Caco-2 (cell line): ENCODE data around the gene NOXO1. TPM values are rescaled to one million over a fixed set of nuclear protein-coding genes. Genes with fewer than 3 reads are reported as not detected.
A peak's percentile ranks its signal among the peaks of the same experiment; 100 is the strongest.

Experiments used
- BruUV-seq: library from RNA; stranded (reverse); fragments of 400-500 nt; replicated peaks from 2 replicates; lab custom pipeline; 2021; lab: Mats Ljungman, UMichigan
- CTCF ChIA-PET: fragments of 300-600 bp; sonication (Branson Sonifier 250); formaldehyde crosslinking; loops from one replicate; lab custom pipeline; 2022; ENCODE audit warnings: antibody characterized with exemption; lab: Charles Lee
- POLR2A ChIA-PET: fragments of 300-600 bp; sonication (Branson Sonifier 250); formaldehyde crosslinking; loops from one replicate; lab custom pipeline; 2022; ENCODE audit warnings: antibody characterized with exemption; lab: Charles Lee
- DNase-seq, 2 experiments: peaks; one replicate each; pipeline versions ENCODE4 v3.0.0 to v3.0.0-alpha.2; 2020 to 2022
- H3K27me3 ChIP-seq: replicated peaks from 2 replicates; pipeline ENCODE4 v1.6.0; 2011; ENCODE audit warnings: low read length; ENCODE audit not compliant: control insufficient read depth, insufficient read depth
- H3K36me3 ChIP-seq: 2 replicates; pipeline ENCODE4 v1.5.1; 2011; ENCODE audit warnings: low read length; ENCODE audit not compliant: control insufficient read depth, insufficient read depth
- H3K4me1 ChIP-seq: fragments of 250-450 bp; sonication (Bioruptor Pico); 2 replicates; pipeline ENCODE4 v1.5.1; 2020; ENCODE audit warnings: mild to moderate bottlenecking
- H3K4me3 ChIP-seq: 2 replicates; pipeline ENCODE4 v1.5.1; 2011; ENCODE audit warnings: low read depth, mild to moderate bottlenecking, control low read depth, low read length
- H3K9me3 ChIP-seq: fragments of 250-450 bp; sonication (Bioruptor Pico); 2 replicates; pipeline ENCODE4 v1.5.1; 2020; ENCODE audit warnings: mild to moderate bottlenecking, moderate library complexity
- H3K27ac Mint-ChIP-seq: one replicate; pipeline ENCODE4 v1.8.0; 2022; ENCODE audit warnings: mixed read lengths; ENCODE audit not compliant: unreplicated experiment
- H3K27me3 Mint-ChIP-seq: one replicate; pipeline ENCODE4 v1.8.0; 2022; ENCODE audit warnings: mixed read lengths; ENCODE audit not compliant: insufficient read depth, unreplicated experiment
- H3K36me3 Mint-ChIP-seq: one replicate; pipeline ENCODE4 v1.8.0; 2022; ENCODE audit warnings: mild to moderate bottlenecking, mixed read lengths; ENCODE audit not compliant: insufficient read depth, unreplicated experiment
- H3K4me1 Mint-ChIP-seq: one replicate; pipeline ENCODE4 v1.8.0; 2022; ENCODE audit warnings: low read depth, mixed read lengths; ENCODE audit not compliant: unreplicated experiment
- H3K4me3 Mint-ChIP-seq: one replicate; pipeline ENCODE4 v1.8.0; 2022; ENCODE audit warnings: mild to moderate bottlenecking, moderate library complexity, mixed read lengths; ENCODE audit not compliant: unreplicated experiment
- H3K9me3 Mint-ChIP-seq: one replicate; pipeline ENCODE4 v1.8.0; 2022; ENCODE audit warnings: mixed read lengths; ENCODE audit not compliant: unreplicated experiment
- intact Hi-C: fragments of 100-400 bp; cut with micrococcal nuclease; formaldehyde crosslinking; loops from one replicate; pipeline ENCODE4 v1.10.0; 2022; ENCODE audit not compliant: unreplicated experiment
- total RNA-seq: library from RNA; stranded (reverse); gene quantifications from 2 replicates; pipeline ENCODE4 v1.2.3, GENCODE V29; 2022
- TF ChIP-seq, protein P1 (sequence below), 2 experiments: fragments of 200-600 bp in 1 of 2; IDR thresholded peaks; 1 replicate in 1 of 2; 2 replicates in 1 of 2; pipeline versions ENCODE4 v1.5.1 to v1.8.0; 2011 to 2022; ENCODE audit warnings: antibody characterized with exemption in 1 of 2, control low read depth in 1 of 2, inconsistent platforms in 1 of 2, low read depth in 1 of 2, low read length in 1 of 2, mild to moderate bottlenecking in 1 of 2, moderate library complexity in 1 of 2; ENCODE audit not compliant: insufficient read depth in 1 of 2, severe bottlenecking in 1 of 2, unreplicated experiment in 1 of 2

NOXO1 gene
- total RNA-seq, 1 experiment from 2014 or later: 1.1 TPM

DNA sequence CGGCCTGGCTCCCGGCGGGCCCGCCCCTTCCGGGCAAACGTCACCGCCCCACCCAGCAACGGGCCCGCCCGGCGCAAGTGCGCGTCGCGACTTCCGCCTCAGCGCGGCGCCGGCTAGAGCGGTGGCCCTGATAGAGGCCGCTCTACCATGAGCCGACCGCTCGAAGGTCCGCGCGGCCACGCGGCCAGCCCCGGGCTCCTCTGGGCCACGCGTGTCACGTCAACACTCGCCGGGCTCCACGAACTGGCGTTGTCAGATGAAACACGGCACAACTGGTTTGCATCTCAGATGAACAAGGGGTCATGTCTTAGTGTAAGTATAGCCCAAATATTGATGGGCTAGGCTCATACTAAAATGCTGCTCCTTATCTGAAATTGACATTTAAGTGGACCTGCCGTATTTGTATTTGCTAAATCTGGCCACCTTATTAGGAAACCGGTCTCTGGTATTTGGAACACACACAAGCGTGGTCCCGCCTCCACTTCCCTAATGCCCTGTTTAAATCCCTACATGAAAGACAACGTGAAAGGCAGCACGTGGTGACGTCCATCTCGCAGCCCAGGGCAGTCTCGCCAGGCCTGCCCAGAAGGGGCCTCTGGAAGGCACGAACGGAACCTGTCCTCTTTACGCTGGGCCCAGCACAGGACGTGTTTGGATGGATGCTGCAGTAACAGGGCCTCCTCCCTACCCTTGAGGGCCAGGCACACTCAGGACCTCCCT, 28.7 kb upstream of the NOXO1 start, which contains the start of gene ZNF598:
ZNF598 (minus strand) TSS at position 31 of the 720 bp plus-strand sequence.
- intact Hi-C loops: no loop called here
- H3K4me1 ChIP-seq: peaks cover 16% of the 10 kb centered on the region
- ChIA-PET CTCF (no interaction called here), POLR2A (interaction anchor here (1.9 kb wide), 1 partner anchor 146 kb away, joined by 16 read pairs; the partner anchor contains the start of gene TRAF7)
- Mint-ChIP-seq H3K4me1 (peaks cover 5% of the 10 kb centered on the region), H3K36me3 (peaks cover 22% of the 10 kb centered on the region), H3K9me3 (no peaks in the 10 kb centered on the region), H3K27ac (peak within 1 kb of the TSS; percentile 85), H3K27me3 (no peaks in the 10 kb centered on the region), H3K4me3 (peak within 1 kb of the TSS; percentile 82)
- H3K4me3 ChIP-seq: peak within 1 kb of the TSS; percentile 77
- no peaks in the 10 kb centered on the region; the same call in 1 of the 2 replicates for H3K36me3 ChIP-seq
- H3K9me3 ChIP-seq: no peaks in the 10 kb centered on the region
- DNase-seq: peak; percentile 68 to 88
- no peaks in the 10 kb centered on the region for H3K27me3 ChIP-seq
- TF ChIP-seq, protein P1, sequence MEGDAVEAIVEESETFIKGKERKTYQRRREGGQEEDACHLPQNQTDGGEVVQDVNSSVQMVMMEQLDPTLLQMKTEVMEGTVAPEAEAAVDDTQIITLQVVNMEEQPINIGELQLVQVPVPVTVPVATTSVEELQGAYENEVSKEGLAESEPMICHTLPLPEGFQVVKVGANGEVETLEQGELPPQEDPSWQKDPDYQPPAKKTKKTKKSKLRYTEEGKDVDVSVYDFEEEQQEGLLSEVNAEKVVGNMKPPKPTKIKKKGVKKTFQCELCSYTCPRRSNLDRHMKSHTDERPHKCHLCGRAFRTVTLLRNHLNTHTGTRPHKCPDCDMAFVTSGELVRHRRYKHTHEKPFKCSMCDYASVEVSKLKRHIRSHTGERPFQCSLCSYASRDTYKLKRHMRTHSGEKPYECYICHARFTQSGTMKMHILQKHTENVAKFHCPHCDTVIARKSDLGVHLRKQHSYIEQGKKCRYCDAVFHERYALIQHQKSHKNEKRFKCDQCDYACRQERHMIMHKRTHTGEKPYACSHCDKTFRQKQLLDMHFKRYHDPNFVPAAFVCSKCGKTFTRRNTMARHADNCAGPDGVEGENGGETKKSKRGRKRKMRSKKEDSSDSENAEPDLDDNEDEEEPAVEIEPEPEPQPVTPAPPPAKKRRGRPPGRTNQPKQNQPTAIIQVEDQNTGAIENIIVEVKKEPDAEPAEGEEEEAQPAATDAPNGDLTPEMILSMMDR (IDR thresholded peaks at IDR 0.05; ENCODE audit: insufficient read depth in 1 of 2, low read depth in 1 of 2, low read length in 1 of 2, severe bottlenecking in 1 of 2, unreplicated experiment in 1 of 2): no peak
- BruUV-seq: TSS peak; percentile 98

DNA sequence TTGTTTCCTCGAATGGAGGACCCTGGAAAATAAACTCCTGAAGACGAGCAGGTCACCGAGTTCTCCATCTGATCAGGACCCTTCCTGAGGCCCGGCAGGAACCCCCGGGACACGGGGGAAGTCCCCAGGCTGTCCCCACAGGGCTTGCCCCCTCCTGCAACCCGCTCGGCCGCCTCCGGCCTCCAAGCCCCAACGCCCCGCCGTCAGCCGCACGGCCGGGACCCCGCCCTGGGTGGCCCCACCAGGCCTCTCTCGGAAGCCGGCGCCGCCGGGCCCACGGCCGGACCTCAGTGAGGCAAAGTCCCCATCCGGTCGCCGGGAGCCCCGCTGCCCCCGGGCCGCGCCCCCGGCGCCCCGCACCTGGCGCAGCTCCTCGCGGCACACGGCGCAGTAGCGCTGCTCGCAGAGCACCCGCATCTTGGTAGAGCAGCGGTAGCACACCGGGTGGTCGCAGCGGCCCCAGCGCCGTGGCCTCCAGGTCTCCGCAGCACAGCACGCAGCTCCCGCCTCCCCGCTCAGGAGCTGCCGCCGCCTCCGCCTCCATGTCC, 28.0 kb upstream of the NOXO1 start:
- Mint-ChIP-seq H3K4me1 (peaks cover 5% of the 10 kb centered on the region), H3K4me3 (peak overlapping the region; percentile 77), H3K27me3 (no peaks in the 10 kb centered on the region), H3K27ac (no peak overlapping the region), H3K36me3 (peaks cover 29% of the 10 kb centered on the region), H3K9me3 (no peaks in the 10 kb centered on the region)
- Histone ChIP-seq H3K36me3 (no peaks in the 10 kb centered on the region; the same call in 1 of the 2 replicates), H3K4me3 (peak overlapping the region; percentile 63), H3K9me3 (no peaks in the 10 kb centered on the region), H3K27me3 (no peaks in the 10 kb centered on the region), H3K4me1 (peaks cover 15% of the 10 kb centered on the region; the same call in 1 of the 2 replicates)
- CTCF ChIA-PET: interaction anchor here (0.7 to 1.3 kb wide), 2 partner anchors 10 to 131 kb away, joined by 3 to 7 read pairs; partner anchors contain the start of gene NPW
- intact Hi-C loops: no loop called here
- peak in 1 of 2 experiments; percentile 33 for DNase-seq
- TF ChIP-seq, protein P1 (IDR thresholded peaks at IDR 0.05; ENCODE audit: insufficient read depth in 1 of 2, low read depth in 1 of 2, low read length in 1 of 2, severe bottlenecking in 1 of 2, unreplicated experiment in 1 of 2): no peak
- POLR2A ChIA-PET: interaction anchor here (0.7 to 1.9 kb wide), 3 partner anchors 45 to 743 kb away, joined by 4 to 16 read pairs (median 6); partner anchors contain the start of genes RPS2, SRRM2 and TRAF7
- BruUV-seq: no TSS peak

DNA sequence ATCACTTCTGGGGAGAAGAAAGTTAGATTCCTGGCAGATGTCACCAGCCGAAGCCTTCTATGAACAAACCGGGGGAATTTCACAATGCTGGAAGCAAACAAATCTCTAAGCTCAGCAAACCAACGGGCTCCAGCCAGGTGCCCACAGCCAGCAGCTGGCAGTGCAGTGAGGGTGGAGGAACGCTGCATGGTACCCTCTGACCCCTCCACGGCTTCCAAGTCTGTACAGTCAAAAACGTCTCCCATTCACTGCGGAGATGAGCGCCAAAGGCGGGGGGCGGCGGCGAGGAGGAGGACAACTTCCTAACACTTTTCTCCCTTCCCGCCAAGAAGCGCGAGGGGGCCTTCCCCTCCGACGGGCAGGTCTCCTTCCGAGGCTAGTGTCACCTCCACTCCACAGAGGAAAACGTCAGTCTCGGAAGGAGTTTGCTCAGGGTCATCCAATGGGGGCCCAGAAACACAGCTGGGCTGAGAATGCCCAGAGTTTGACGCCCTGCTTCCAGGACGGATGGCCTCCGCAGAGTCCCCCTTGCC, 27.4 kb upstream of the NOXO1 start:
- TF ChIP-seq, protein P1 (IDR thresholded peaks at IDR 0.05; ENCODE audit: insufficient read depth in 1 of 2, low read depth in 1 of 2, low read length in 1 of 2, severe bottlenecking in 1 of 2, unreplicated experiment in 1 of 2): no peak
- Mint-ChIP-seq H3K36me3 (peaks cover 31% of the 10 kb centered on the region), H3K27ac (peak overlapping the region; percentile 53), H3K9me3 (no peaks in the 10 kb centered on the region), H3K4me1 (peaks cover 5% of the 10 kb centered on the region), H3K4me3 (peak overlapping the region; percentile 77), H3K27me3 (no peaks in the 10 kb centered on the region)
- no peaks in the 10 kb centered on the region for H3K27me3 ChIP-seq
- CTCF ChIA-PET: interaction anchor here (0.7 to 1.3 kb wide), 2 partner anchors 11 to 132 kb away, joined by 3 to 7 read pairs; partner anchors contain the start of gene NPW
- peak overlapping the region; percentile 63 for H3K4me3 ChIP-seq
- no TSS peak for BruUV-seq
- POLR2A ChIA-PET: interaction anchor here (0.7 to 1.9 kb wide), 3 partner anchors 44 to 744 kb away, joined by 4 to 16 read pairs (median 6); partner anchors contain the start of genes RPS2, SRRM2 and TRAF7
- intact Hi-C loops: no loop called here
- H3K36me3 ChIP-seq: no peaks in the 10 kb centered on the region; the same call in 1 of the 2 replicates
- no peaks in the 10 kb centered on the region for H3K9me3 ChIP-seq
- DNase-seq: peak in 1 of 2 experiments; percentile 26
- peaks cover 15% of the 10 kb centered on the region; the same call in 1 of the 2 replicates for H3K4me1 ChIP-seq
